DOHH2 (cell line): Measurements from ENCODE around the gene FAM174C.

Source experiments
- H3F3A ChIP-seq: fragments of 200-600 bp; sonication (generic), shearing (Covaris generic); 2 replicates; pipeline ENCODE4 v1.6.0; 2016; ENCODE audit warnings: antibody characterized with exemption, mild to moderate bottlenecking; ENCODE audit not compliant: control insufficient read depth, insufficient read depth
- H3K27ac ChIP-seq: fragments of 200-600 bp; sonication (generic); 2 replicates; pipeline ENCODE4 v1.5.1; 2014; ENCODE audit warnings: low read depth, mild to moderate bottlenecking, low read length, moderate library complexity
- H3K27me3 ChIP-seq: fragments of 200-600 bp; sonication (generic); 2 replicates; pipeline ENCODE4 v1.6.1; 2014; ENCODE audit warnings: mild to moderate bottlenecking, low read length, mixed read lengths; ENCODE audit not compliant: control insufficient read depth
- H3K36me3 ChIP-seq: fragments of 200-600 bp; sonication (generic); 2 replicates; pipeline ENCODE4 v1.6.1; 2014; ENCODE audit warnings: mild to moderate bottlenecking, low read length, moderate library complexity, mixed read lengths; ENCODE audit not compliant: control insufficient read depth
- H3K4me1 ChIP-seq: fragments of 200-600 bp; sonication (generic); 2 replicates; pipeline ENCODE4 v1.6.1; 2014; ENCODE audit warnings: mild to moderate bottlenecking, low read length, mixed read lengths; ENCODE audit not compliant: control insufficient read depth
- H3K4me2 ChIP-seq: fragments of 200-600 bp; sonication (generic); 2 replicates; pipeline ENCODE4 v1.6.0; 2014; ENCODE audit warnings: mild to moderate bottlenecking, low read length, moderate library complexity
- H3K4me3 ChIP-seq: fragments of 200-600 bp; sonication (generic); 2 replicates; pipeline ENCODE4 v1.5.1; 2014; ENCODE audit warnings: mild to moderate bottlenecking, low read length, mixed read lengths
- H3K79me2 ChIP-seq: fragments of 200-600 bp; sonication (generic); 2 replicates; pipeline ENCODE4 v1.6.1; 2014; ENCODE audit warnings: mild to moderate bottlenecking, low read length, mixed read lengths; ENCODE audit not compliant: control insufficient read depth
- H3K9me2 ChIP-seq: fragments of 200-600 bp; sonication (generic); replicated peaks from 2 replicates; pipeline ENCODE4 v1.6.1; 2014; ENCODE audit warnings: mild to moderate bottlenecking, low read length, mixed read lengths; ENCODE audit not compliant: control insufficient read depth
- H3K9me3 ChIP-seq: fragments of 200-600 bp; sonication (generic); 2 replicates; pipeline ENCODE4 v1.6.1; 2014; ENCODE audit warnings: antibody characterized with exemption, low read length, mixed read lengths; ENCODE audit not compliant: control insufficient read depth, insufficient read depth
- H4K20me1 ChIP-seq: fragments of 200-600 bp; sonication (generic); 2 replicates; pipeline ENCODE4 v1.6.0; 2014; ENCODE audit warnings: low read depth, mild to moderate bottlenecking, antibody characterized with exemption, low read length, moderate library complexity; ENCODE audit not compliant: control insufficient read depth, insufficient read depth
- EZH2phosphoT487 ChIP-seq: fragments of 200-600 bp; sonication (generic); IDR thresholded peaks from 2 replicates; pipeline ENCODE4 v1.6.1; 2017; ENCODE audit warnings: borderline replicate concordance, mild to moderate bottlenecking, antibody characterized with exemption, low read length, moderate library complexity, mixed read lengths
- TF ChIP-seq, protein P1 (sequence below): fragments of 200-600 bp; sonication (generic); IDR thresholded peaks from one replicate; pipeline ENCODE4 v1.5.1; 2014; ENCODE audit warnings: antibody characterized with exemption, mild to moderate bottlenecking, low read depth, low read length; ENCODE audit not compliant: poor library complexity, severe bottlenecking

FAM174C gene

DNA sequence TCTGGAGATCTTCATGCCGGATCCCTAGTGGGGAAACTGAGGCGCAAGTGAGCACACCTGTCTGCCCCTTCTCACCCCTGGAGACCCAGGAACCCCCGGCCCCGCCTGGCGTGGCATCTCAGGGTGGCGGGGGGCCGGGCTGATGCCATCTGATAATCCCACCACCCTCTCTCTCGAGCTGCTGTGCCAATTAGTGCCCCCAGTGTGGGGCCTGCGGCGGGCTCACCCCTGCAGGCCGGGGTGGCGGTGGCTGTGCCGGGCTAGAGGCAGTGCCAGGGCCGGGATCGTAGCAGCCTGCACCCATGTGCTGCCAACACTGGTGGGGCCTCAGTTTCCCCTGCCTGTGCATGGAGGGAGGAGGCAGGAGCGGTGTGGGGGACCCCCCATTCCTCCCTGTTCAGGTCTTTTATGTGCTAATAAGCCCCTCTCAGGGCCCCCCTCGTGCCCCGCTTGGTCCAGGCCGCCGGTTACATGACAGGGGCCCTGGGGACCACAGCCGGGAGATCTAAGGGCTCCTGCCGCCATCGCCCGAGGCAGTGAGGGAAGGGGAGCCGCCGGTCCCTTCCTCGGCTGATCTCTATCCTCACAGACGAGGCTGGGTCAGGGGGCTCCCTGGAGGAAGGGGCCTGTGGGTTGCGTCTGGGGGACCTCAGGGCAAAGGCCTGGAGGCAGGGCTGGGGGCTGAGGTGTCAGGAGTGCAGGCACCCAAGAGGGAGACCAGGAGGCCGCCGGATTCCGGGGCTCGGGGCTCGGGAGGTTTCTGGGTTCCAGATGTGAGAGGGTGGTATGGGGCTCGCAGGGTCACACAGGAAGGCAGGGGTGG, 18.7 kb downstream of the FAM174C start:
- no peaks in the 10 kb centered on the region for H3K9me2 ChIP-seq
- no peaks in the 10 kb centered on the region for H3K79me2 ChIP-seq
- no peaks in the 10 kb centered on the region for H3F3A ChIP-seq
- no peaks in the 10 kb centered on the region for H3K9me3 ChIP-seq
- peaks cover 34% of the 10 kb centered on the region for H3K27me3 ChIP-seq
- no peaks in the 10 kb centered on the region for H4K20me1 ChIP-seq
- no peaks in the 10 kb centered on the region for H3K36me3 ChIP-seq
- peaks cover 21% of the 10 kb centered on the region for H3K4me1 ChIP-seq
- no peak overlapping the region for H3K4me3 ChIP-seq
- no peak for TF ChIP-seq EZH2phosphoT487
- H3K4me2 ChIP-seq, result no peak overlapping the region
- H3K27ac ChIP-seq, result no peak overlapping the region

DNA sequence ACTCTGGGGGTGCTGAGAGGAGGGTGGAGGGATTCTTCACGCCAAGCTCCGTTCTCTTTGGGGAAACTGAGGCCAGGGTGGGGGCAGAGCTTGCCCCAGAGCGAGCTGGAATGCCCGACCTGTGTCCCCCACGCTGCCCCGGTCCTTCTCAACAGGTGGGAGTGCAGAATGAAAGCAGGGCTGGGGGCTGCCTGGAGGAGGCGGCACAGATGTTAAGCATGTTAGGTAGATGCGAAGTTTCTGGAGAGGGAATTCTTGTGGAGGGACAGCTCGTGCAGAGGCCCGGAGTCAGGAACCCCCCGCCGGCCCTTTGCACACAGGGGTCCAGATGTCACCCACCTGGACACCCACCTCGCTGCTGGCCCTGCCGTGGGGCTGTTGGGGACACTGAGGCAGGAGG, 19.4 kb downstream of the FAM174C start:
- no peak overlapping the region for H3K4me2 ChIP-seq

GRCh38 chr19:1295169-1296012, 20.1 kb downstream of the FAM174C start:
- no peaks in the 10 kb centered on the region for H3K9me2 ChIP-seq
- H3K4me2 ChIP-seq, result no peak overlapping the region
- no peaks in the 10 kb centered on the region for H3K9me3 ChIP-seq
- H3K4me3 ChIP-seq, result no peak overlapping the region
- H3K79me2 ChIP-seq, result no peaks in the 10 kb centered on the region
- no peaks in the 10 kb centered on the region for H3F3A ChIP-seq
- peaks cover 21% of the 10 kb centered on the region for H3K4me1 ChIP-seq
- no peaks in the 10 kb centered on the region for H3K36me3 ChIP-seq
- no peaks in the 10 kb centered on the region for H4K20me1 ChIP-seq
- peaks cover 26% of the 10 kb centered on the region for H3K27me3 ChIP-seq
- TF ChIP-seq, protein P1, sequence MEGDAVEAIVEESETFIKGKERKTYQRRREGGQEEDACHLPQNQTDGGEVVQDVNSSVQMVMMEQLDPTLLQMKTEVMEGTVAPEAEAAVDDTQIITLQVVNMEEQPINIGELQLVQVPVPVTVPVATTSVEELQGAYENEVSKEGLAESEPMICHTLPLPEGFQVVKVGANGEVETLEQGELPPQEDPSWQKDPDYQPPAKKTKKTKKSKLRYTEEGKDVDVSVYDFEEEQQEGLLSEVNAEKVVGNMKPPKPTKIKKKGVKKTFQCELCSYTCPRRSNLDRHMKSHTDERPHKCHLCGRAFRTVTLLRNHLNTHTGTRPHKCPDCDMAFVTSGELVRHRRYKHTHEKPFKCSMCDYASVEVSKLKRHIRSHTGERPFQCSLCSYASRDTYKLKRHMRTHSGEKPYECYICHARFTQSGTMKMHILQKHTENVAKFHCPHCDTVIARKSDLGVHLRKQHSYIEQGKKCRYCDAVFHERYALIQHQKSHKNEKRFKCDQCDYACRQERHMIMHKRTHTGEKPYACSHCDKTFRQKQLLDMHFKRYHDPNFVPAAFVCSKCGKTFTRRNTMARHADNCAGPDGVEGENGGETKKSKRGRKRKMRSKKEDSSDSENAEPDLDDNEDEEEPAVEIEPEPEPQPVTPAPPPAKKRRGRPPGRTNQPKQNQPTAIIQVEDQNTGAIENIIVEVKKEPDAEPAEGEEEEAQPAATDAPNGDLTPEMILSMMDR, result no peak
- TF ChIP-seq EZH2phosphoT487, result no peak
- H3K27ac ChIP-seq, result no peak overlapping the region

More for the DNA sequence above, 19.4 kb downstream of the FAM174C start:
- Histone ChIP-seq H3K27me3 (peaks cover 32% of the 10 kb centered on the region), H3K79me2 (no peaks in the 10 kb centered on the region), H3K9me2 (no peaks in the 10 kb centered on the region), H3F3A (no peaks in the 10 kb centered on the region), H3K27ac (no peak overlapping the region), H3K36me3 (no peaks in the 10 kb centered on the region), H3K9me3 (no peaks in the 10 kb centered on the region), H4K20me1 (no peaks in the 10 kb centered on the region), H3K4me1 (peaks cover 21% of the 10 kb centered on the region), H3K4me3 (no peak overlapping the region)
- TF ChIP-seq, protein P1, result no peak
- TF ChIP-seq EZH2phosphoT487, result no peak
